Neural progenitor cell (in vitro differentiated cells): ENCODE measurements around the gene EDIL3.

ENCODE experiments used
- EZH2 ChIP-seq: fragments of 200-600 bp; sonication (generic); IDR thresholded peaks from 2 replicates; pipeline ENCODE4 v1.6.1; 2017; ENCODE audit warnings: antibody characterized with exemption, mild to moderate bottlenecking, moderate library complexity
- TF ChIP-seq, protein P1 (sequence below): fragments of 200-600 bp; sonication (generic); IDR thresholded peaks from 2 replicates; pipeline ENCODE4 v1.5.1; 2017; ENCODE audit warnings: antibody characterized with exemption, mild to moderate bottlenecking

DNA sequence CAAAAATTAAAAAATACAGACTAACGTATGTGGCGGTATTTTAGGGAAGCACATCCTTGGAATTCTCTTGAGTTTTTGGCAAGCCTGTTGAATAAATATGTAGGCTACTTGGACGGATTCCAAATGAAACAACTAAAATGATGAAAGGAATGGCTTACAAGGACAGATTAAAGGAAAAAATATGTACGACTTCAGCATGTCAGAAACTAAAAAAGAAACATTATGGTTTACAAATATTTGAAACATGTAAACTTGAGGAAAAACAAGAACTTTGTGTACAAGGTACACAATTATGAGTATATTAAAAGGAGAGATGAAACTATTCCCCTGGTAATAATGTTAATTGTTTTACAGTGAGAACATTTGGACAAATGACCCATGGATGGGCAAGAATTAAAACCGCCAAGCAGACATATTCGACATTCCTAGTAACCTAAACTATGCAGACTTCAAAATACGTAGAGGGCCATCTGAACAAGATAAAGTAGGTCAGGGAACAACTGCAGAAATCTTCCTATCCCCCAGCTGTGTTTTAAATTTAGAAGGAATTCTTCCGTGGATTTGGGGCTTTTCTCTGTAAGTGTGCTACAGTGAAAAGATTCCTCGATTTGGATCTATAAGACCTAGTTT lies 12.5 kb downstream of the EDIL3 start:
- TF ChIP-seq, protein P1, sequence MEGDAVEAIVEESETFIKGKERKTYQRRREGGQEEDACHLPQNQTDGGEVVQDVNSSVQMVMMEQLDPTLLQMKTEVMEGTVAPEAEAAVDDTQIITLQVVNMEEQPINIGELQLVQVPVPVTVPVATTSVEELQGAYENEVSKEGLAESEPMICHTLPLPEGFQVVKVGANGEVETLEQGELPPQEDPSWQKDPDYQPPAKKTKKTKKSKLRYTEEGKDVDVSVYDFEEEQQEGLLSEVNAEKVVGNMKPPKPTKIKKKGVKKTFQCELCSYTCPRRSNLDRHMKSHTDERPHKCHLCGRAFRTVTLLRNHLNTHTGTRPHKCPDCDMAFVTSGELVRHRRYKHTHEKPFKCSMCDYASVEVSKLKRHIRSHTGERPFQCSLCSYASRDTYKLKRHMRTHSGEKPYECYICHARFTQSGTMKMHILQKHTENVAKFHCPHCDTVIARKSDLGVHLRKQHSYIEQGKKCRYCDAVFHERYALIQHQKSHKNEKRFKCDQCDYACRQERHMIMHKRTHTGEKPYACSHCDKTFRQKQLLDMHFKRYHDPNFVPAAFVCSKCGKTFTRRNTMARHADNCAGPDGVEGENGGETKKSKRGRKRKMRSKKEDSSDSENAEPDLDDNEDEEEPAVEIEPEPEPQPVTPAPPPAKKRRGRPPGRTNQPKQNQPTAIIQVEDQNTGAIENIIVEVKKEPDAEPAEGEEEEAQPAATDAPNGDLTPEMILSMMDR = no peak
- no peak for TF ChIP-seq EZH2
